Caco-2 (cell line): ENCODE data around the gene CHCHD1. TPM values are rescaled to one million over a fixed set of nuclear protein-coding genes. Genes with fewer than 3 reads are reported as not detected.

ENCODE experiments used
- Bru-seq: library from RNA; stranded (reverse); fragments of 400-500 nt; gene quantifications from one replicate; lab custom pipeline; 2021; lab: Mats Ljungman, UMichigan
- BruChase-seq, 2 experiments: library from RNA; stranded (reverse); fragments of 400-500 nt; gene quantifications; one replicate each; lab custom pipeline; 2021; lab: Mats Ljungman, UMichigan
- BruUV-seq: library from RNA; stranded (reverse); fragments of 400-500 nt; replicated peaks from 2 replicates; lab custom pipeline; 2021; lab: Mats Ljungman, UMichigan
- CTCF ChIA-PET: fragments of 300-600 bp; sonication (Branson Sonifier 250); formaldehyde crosslinking; loops from one replicate; lab custom pipeline; 2022; ENCODE audit warnings: antibody characterized with exemption; lab: Charles Lee
- POLR2A ChIA-PET: fragments of 300-600 bp; sonication (Branson Sonifier 250); formaldehyde crosslinking; loops from one replicate; lab custom pipeline; 2022; ENCODE audit warnings: antibody characterized with exemption; lab: Charles Lee
- DNase-seq, 2 experiments: peaks; one replicate each; pipeline versions ENCODE4 v3.0.0 to v3.0.0-alpha.2; 2020 to 2022
- H3K27me3 ChIP-seq: replicated peaks from 2 replicates; pipeline ENCODE4 v1.6.0; 2011; ENCODE audit warnings: low read length; ENCODE audit not compliant: control insufficient read depth, insufficient read depth
- H3K36me3 ChIP-seq: 2 replicates; pipeline ENCODE4 v1.5.1; 2011; ENCODE audit warnings: low read length; ENCODE audit not compliant: control insufficient read depth, insufficient read depth
- H3K4me1 ChIP-seq: fragments of 250-450 bp; sonication (Bioruptor Pico); 2 replicates; pipeline ENCODE4 v1.5.1; 2020; ENCODE audit warnings: mild to moderate bottlenecking
- H3K4me3 ChIP-seq: 2 replicates; pipeline ENCODE4 v1.5.1; 2011; ENCODE audit warnings: low read depth, mild to moderate bottlenecking, control low read depth, low read length
- H3K9me3 ChIP-seq: fragments of 250-450 bp; sonication (Bioruptor Pico); 2 replicates; pipeline ENCODE4 v1.5.1; 2020; ENCODE audit warnings: mild to moderate bottlenecking, moderate library complexity
- H3K27ac Mint-ChIP-seq: one replicate; pipeline ENCODE4 v1.8.0; 2022; ENCODE audit warnings: mixed read lengths; ENCODE audit not compliant: unreplicated experiment
- H3K27me3 Mint-ChIP-seq: one replicate; pipeline ENCODE4 v1.8.0; 2022; ENCODE audit warnings: mixed read lengths; ENCODE audit not compliant: insufficient read depth, unreplicated experiment
- H3K36me3 Mint-ChIP-seq: one replicate; pipeline ENCODE4 v1.8.0; 2022; ENCODE audit warnings: mild to moderate bottlenecking, mixed read lengths; ENCODE audit not compliant: insufficient read depth, unreplicated experiment
- H3K4me1 Mint-ChIP-seq: one replicate; pipeline ENCODE4 v1.8.0; 2022; ENCODE audit warnings: low read depth, mixed read lengths; ENCODE audit not compliant: unreplicated experiment
- H3K4me3 Mint-ChIP-seq: one replicate; pipeline ENCODE4 v1.8.0; 2022; ENCODE audit warnings: mild to moderate bottlenecking, moderate library complexity, mixed read lengths; ENCODE audit not compliant: unreplicated experiment
- H3K9me3 Mint-ChIP-seq: one replicate; pipeline ENCODE4 v1.8.0; 2022; ENCODE audit warnings: mixed read lengths; ENCODE audit not compliant: unreplicated experiment
- CTCF ChIP-seq, 2 experiments: fragments of 200-600 bp in 1 of 2; IDR thresholded peaks; 1 replicate in 1 of 2; 2 replicates in 1 of 2; pipeline versions ENCODE4 v1.5.1 to v1.8.0; 2011 to 2022; ENCODE audit warnings: antibody characterized with exemption in 1 of 2, control low read depth in 1 of 2, inconsistent platforms in 1 of 2, low read depth in 1 of 2, low read length in 1 of 2, mild to moderate bottlenecking in 1 of 2, moderate library complexity in 1 of 2; ENCODE audit not compliant: insufficient read depth in 1 of 2, severe bottlenecking in 1 of 2, unreplicated experiment in 1 of 2
- intact Hi-C: fragments of 100-400 bp; cut with micrococcal nuclease; formaldehyde crosslinking; loops from one replicate; pipeline ENCODE4 v1.10.0; 2022; ENCODE audit not compliant: unreplicated experiment
- long read RNA-seq: library from polyadenylated mRNA; stranded (forward); transcript quantifications from one replicate; pipeline ENCODE4 v2.0.0, GENCODE V29; 2022
- total RNA-seq: library from RNA; stranded (reverse); gene quantifications from 2 replicates; pipeline ENCODE4 v1.2.3, GENCODE V29; 2022

Gene CHCHD1
- 42.0 and 44.1 TPM in 2 replicates for total RNA-seq
- Bru-seq, nascent RNA: percentile 89 among the genes with signal in this experiment
- percentile 87 among the genes with signal in this experiment for BruChase-seq, experiment 1, labeled RNA remaining after a 2-hour chase
- BruChase-seq, experiment 2, labeled RNA remaining after a 6-hour chase: percentile 94 among the genes with signal in this experiment
- long read RNA-seq, transcript CHCHD1-201 (3 exons, 835 nt): major isoform, 61 of 63 reads
- long read RNA-seq, partial matches to known transcripts: 0 of 63 reads
- long read RNA-seq, other reads (novel, unspliced or antisense): 1 of 63 reads

- peak within 1 kb of the TSS; percentile 86 for H3K4me3 Mint-ChIP-seq
- CTCF ChIA-PET: interaction anchor here (0.9 to 3.4 kb wide), 2 partner anchors 10 to 97 kb away, joined by 4 to 9 read pairs; a partner anchor contains a TSS
These were observed at the start of gene CHCHD1 for GRCh38 chr10:73781879-73782748. Gene CHCHD1 (plus strand): TSS chr10:73782048. CDS start chr10:73782076, 28 bp downstream.

GRCh38 chr10:73732426-73732825, 49.4 kb upstream of the CHCHD1 start:
- Histone ChIP-seq H3K9me3 (no peaks in the 10 kb centered on the region), H3K4me1 (no peaks in the 10 kb centered on the region), H3K36me3 (no peaks in the 10 kb centered on the region), H3K4me3 (no peak overlapping the region), H3K27me3 (no peaks in the 10 kb centered on the region)
- ChIA-PET POLR2A (no interaction called here), CTCF (no interaction called here)
- H3K4me1 Mint-ChIP-seq: no peaks in the 10 kb centered on the region
- H3K27me3 Mint-ChIP-seq: no peaks in the 10 kb centered on the region
- intact Hi-C loops: no loop called here
- H3K4me3 Mint-ChIP-seq: peak overlapping the region; percentile 52
- H3K36me3 Mint-ChIP-seq: peaks cover 26% of the 10 kb centered on the region
- no peak overlapping the region for H3K27ac Mint-ChIP-seq
- no peak for DNase-seq
- no peak for TF ChIP-seq CTCF (IDR thresholded peaks at IDR 0.05; ENCODE audit: insufficient read depth in 1 of 2, low read depth in 1 of 2, low read length in 1 of 2, severe bottlenecking in 1 of 2, unreplicated experiment in 1 of 2)
- BruUV-seq: no TSS peak
- H3K9me3 Mint-ChIP-seq: no peaks in the 10 kb centered on the region

More at GRCh38 chr10:73781879-73782748, at the start of gene CHCHD1:
- TF ChIP-seq CTCF (IDR thresholded peaks at IDR 0.05; ENCODE audit: insufficient read depth in 1 of 2, low read depth in 1 of 2, low read length in 1 of 2, severe bottlenecking in 1 of 2, unreplicated experiment in 1 of 2): no peak
- H3K4me3 ChIP-seq: peak within 1 kb of the TSS; percentile 72
- H3K4me1 ChIP-seq: no peaks in the 10 kb centered on the region; the same call in 1 of the 2 replicates
- intact Hi-C loops: loop anchor here (10.0 kb wide), 1 partner anchor 93 kb away; the partner anchor contains the start of gene CAMK2G
- DNase-seq: peak; percentile 91 to 95
- H3K4me1 Mint-ChIP-seq: peaks cover 19% of the 10 kb centered on the region
- H3K36me3 ChIP-seq: no peaks in the 10 kb centered on the region; the same call in 1 of the 2 replicates
- H3K27me3 Mint-ChIP-seq: no peaks in the 10 kb centered on the region
- POLR2A ChIA-PET: interaction anchor here (0.5 to 2.2 kb wide), 7 partner anchors 9 to 363 kb away, joined by 3 to 19 read pairs (median 4); partner anchors contain the start of gene SEC24C
- no peaks in the 10 kb centered on the region for H3K9me3 Mint-ChIP-seq
- H3K36me3 Mint-ChIP-seq: peaks cover 46% of the 10 kb centered on the region
- no peaks in the 10 kb centered on the region for H3K9me3 ChIP-seq
- BruUV-seq: TSS peak; percentile 48
- H3K27ac Mint-ChIP-seq: peak within 1 kb of the TSS; percentile 96
- no peaks in the 10 kb centered on the region for H3K27me3 ChIP-seq
